Endodermal cell (in vitro differentiated cells): Measurements from ENCODE around the gene HORMAD2. TPM values are rescaled to one million over a fixed set of nuclear protein-coding genes. Genes with fewer than 3 reads are reported as not detected.

Experiments
- DNase-seq: peaks from one replicate; pipeline ENCODE4 v3.0.0-alpha.2; 2017
- H3K27ac ChIP-seq: 2 replicates; pipeline ENCODE4 v1.5.1; 2013; ENCODE audit warnings: mild to moderate bottlenecking, low read depth, low read length, moderate library complexity
- H3K27me3 ChIP-seq: 2 replicates; pipeline ENCODE4 v1.6.1; 2013; ENCODE audit warnings: mild to moderate bottlenecking, low read length, moderate library complexity; ENCODE audit not compliant: insufficient read depth, control insufficient read depth, poor library complexity, severe bottlenecking
- H3K36me3 ChIP-seq: 2 replicates; pipeline ENCODE4 v1.7.0; 2013; ENCODE audit warnings: mild to moderate bottlenecking, low read length, moderate library complexity; ENCODE audit not compliant: control insufficient read depth, insufficient read depth
- H3K4me1 ChIP-seq: one replicate; pipeline ENCODE4 v1.7.0; 2013; ENCODE audit warnings: low read length; ENCODE audit not compliant: control insufficient read depth, insufficient read depth
- H3K4me3 ChIP-seq: 2 replicates; pipeline ENCODE4 v1.5.1; 2013; ENCODE audit warnings: mild to moderate bottlenecking, low read length, moderate library complexity
- H3K9ac ChIP-seq: 2 replicates; pipeline ENCODE4 v1.6.1; 2013; ENCODE audit warnings: mild to moderate bottlenecking, low read length, moderate library complexity; ENCODE audit not compliant: poor library complexity, severe bottlenecking; ENCODE audit errors: extremely low read depth
- H3K9me3 ChIP-seq: 2 replicates; pipeline ENCODE4 v1.6.1; 2013; ENCODE audit warnings: mild to moderate bottlenecking, low read length, moderate library complexity; ENCODE audit not compliant: control insufficient read depth
- H3K27ac Mint-ChIP-seq: 2 replicates; pipeline ENCODE4 v1.8.0; 2020; ENCODE audit warnings: mixed read lengths
- H3K27me3 Mint-ChIP-seq: 2 replicates; pipeline ENCODE4 v1.8.0; 2021; ENCODE audit warnings: mild to moderate bottlenecking, mixed read lengths; ENCODE audit not compliant: insufficient read depth
- H3K36me3 Mint-ChIP-seq: 2 replicates; pipeline ENCODE4 v1.8.0; 2020; ENCODE audit warnings: low read depth, mixed read lengths
- H3K4me1 Mint-ChIP-seq: 2 replicates; pipeline ENCODE4 v1.8.0; 2020; ENCODE audit warnings: mixed read lengths
- H3K4me3 Mint-ChIP-seq: 2 replicates; pipeline ENCODE4 v1.8.0; 2020; ENCODE audit warnings: mild to moderate bottlenecking, moderate library complexity, mixed read lengths
- H3K9me3 Mint-ChIP-seq: 2 replicates; pipeline ENCODE4 v1.8.0; 2020; ENCODE audit warnings: mild to moderate bottlenecking, mixed read lengths
- CTCF ChIP-seq: fragments of 200-600 bp; sonication (generic); conservative IDR thresholded peaks from 2 replicates; pipeline ENCODE4 v1.5.0; 2021; ENCODE audit warnings: antibody characterized with exemption, mild to moderate bottlenecking
- WGBS, 2 experiments: methylation state at CpG; one replicate each; pipeline versions ENCODE4 v1.1.5 to v1.1.7; 2013; ENCODE audit warnings: missing lambda C conversion rate in 2 of 2, mixed read lengths in 1 of 2; ENCODE audit not compliant: insufficient coverage in 1 of 2, insufficient read length in 1 of 2; 5-methylcytosine and 5-hydroxymethylcytosine counted together
- total RNA-seq, 2 donors: library from RNA; stranded (reverse); fragmentation: NEBNext Ultra II Directional in 1 of 2; extraction: Animal tissue kit (Norgen Biotek cat#: 25700) in 1 of 2; gene quantifications; 2 replicates in 1 of 2; 3 replicates in 1 of 2; pipeline ENCODE4 v1.2.1, GENCODE V29; 2021

The HORMAD2 gene
- total RNA-seq, 2 donors from 2014 or later: 0.55 TPM; not detected in 1

DNA sequence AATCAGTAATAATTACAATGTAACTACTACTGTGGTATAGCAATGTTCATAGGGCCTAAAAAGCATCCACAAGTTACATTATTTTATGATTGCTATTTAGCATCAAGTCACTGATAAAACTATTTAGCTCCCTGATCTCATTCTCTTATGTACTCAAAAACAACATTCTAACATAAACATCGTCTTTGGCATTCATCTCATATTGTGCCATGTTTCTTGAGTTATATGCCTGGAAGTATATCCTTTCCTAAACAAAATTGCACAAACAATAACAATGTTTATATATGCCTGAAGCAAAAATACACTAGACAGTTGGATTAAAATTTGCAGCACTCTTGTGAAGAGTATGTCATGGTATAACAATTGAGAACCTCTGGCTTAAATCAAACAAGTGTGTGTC, 34.1 kb downstream of the HORMAD2 start:
- no peak overlapping the region for H3K4me3 Mint-ChIP-seq
- H3K36me3 Mint-ChIP-seq: no peaks in the 10 kb centered on the region
- no peaks in the 10 kb centered on the region for H3K27me3 Mint-ChIP-seq
- no peaks in the 10 kb centered on the region for H3K9me3 ChIP-seq
- H3K27ac ChIP-seq: no peak overlapping the region
- H3K4me1 ChIP-seq: no peaks in the 10 kb centered on the region
- H3K9me3 Mint-ChIP-seq: no peaks in the 10 kb centered on the region
- H3K36me3 ChIP-seq: no peaks in the 10 kb centered on the region
- no peak overlapping the region for H3K27ac Mint-ChIP-seq
- no peak overlapping the region for H3K9ac ChIP-seq
- DNase-seq: no peak
- H3K4me1 Mint-ChIP-seq: no peaks in the 10 kb centered on the region
- H3K27me3 ChIP-seq: peaks cover 16% of the 10 kb centered on the region
- WGBS, 2 experiments: 84 to 86% methylated on average over 1 of the region's 1 CpG
- no peak for TF ChIP-seq CTCF
- H3K4me3 ChIP-seq: no peak overlapping the region

- Mint-ChIP-seq H3K27ac (no peak overlapping the region), H3K27me3 (no peaks in the 10 kb centered on the region), H3K36me3 (no peaks in the 10 kb centered on the region), H3K4me3 (no peak overlapping the region), H3K9me3 (no peaks in the 10 kb centered on the region), H3K4me1 (no peaks in the 10 kb centered on the region)
- WGBS, 2 experiments: 94% methylated on average over 2 of the region's 2 CpGs; no CpG with 5 or more reads in 1 of the 2 experiments
- H3K9me3 ChIP-seq: no peaks in the 10 kb centered on the region
- H3K27ac ChIP-seq: no peak overlapping the region
- no peaks in the 10 kb centered on the region for H3K36me3 ChIP-seq
- DNase-seq: no peak
- no peaks in the 10 kb centered on the region for H3K4me1 ChIP-seq
- no peak overlapping the region for H3K4me3 ChIP-seq
- no peak overlapping the region for H3K9ac ChIP-seq
- TF ChIP-seq CTCF: no peak
- peaks cover 16% of the 10 kb centered on the region for H3K27me3 ChIP-seq
Measured at GRCh38 chr22:30115705-30116104, 35.4 kb downstream of the HORMAD2 start.

GRCh38 chr22:30116362-30117117, 36.3 kb downstream of the HORMAD2 start:
- H3K27me3 Mint-ChIP-seq: no peaks in the 10 kb centered on the region
- H3K9me3 Mint-ChIP-seq: no peaks in the 10 kb centered on the region
- no peak overlapping the region for H3K9ac ChIP-seq
- H3K36me3 ChIP-seq: no peaks in the 10 kb centered on the region
- TF ChIP-seq CTCF: no peak
- 78% methylated on average over 1 of the region's 1 CpG; no CpG with 5 or more reads in 1 of the 2 experiments for WGBS, 2 experiments
- no peak for DNase-seq
- H3K27ac Mint-ChIP-seq: no peak overlapping the region
- H3K4me1 ChIP-seq: no peaks in the 10 kb centered on the region
- H3K4me3 Mint-ChIP-seq: no peak overlapping the region
- H3K27ac ChIP-seq: no peak overlapping the region
- H3K9me3 ChIP-seq: no peaks in the 10 kb centered on the region
- no peaks in the 10 kb centered on the region for H3K4me1 Mint-ChIP-seq
- H3K36me3 Mint-ChIP-seq: no peaks in the 10 kb centered on the region
- no peak overlapping the region for H3K4me3 ChIP-seq
- H3K27me3 ChIP-seq: peaks cover 16% of the 10 kb centered on the region
